HEK293 (cell line): ENCODE results near the gene C4orf51.

ENCODE experiments used
- CTCF ChIA-PET: fragments of 350-600 bp; formaldehyde crosslinking; extraction: SDS; loops from one replicate; lab custom pipeline; 2021; ENCODE audit warnings: antibody characterized with exemption; lab: Yijun Ruan, JAX
- POLR2A ChIA-PET: fragments of 300-600 bp; formaldehyde crosslinking; extraction: SDS; loops from one replicate; lab custom pipeline; 2020; ENCODE audit warnings: antibody characterized with exemption, inconsistent platforms; lab: Yijun Ruan, JAX
- H3K27ac ChIP-seq: fragments of 200-500 bp; sonication (Bioruptor generic); 2 replicates; pipeline ENCODE4 v1.5.1; 2014; ENCODE audit warnings: low read depth, low read length, control low read depth, inconsistent platforms; ENCODE audit errors: extremely low read depth
- H3K36me3 ChIP-seq, 2 experiments: fragments of 200-500 bp in 1 of 2; sonication (Bioruptor generic) in 1 of 2; 1 replicate in 1 of 2; 2 replicates in 1 of 2; pipeline ENCODE4 v1.5.1; 2014 to 2017; ENCODE audit warnings: inconsistent platforms in 2 of 2, low read length in 2 of 2; ENCODE audit not compliant: control insufficient read depth in 2 of 2, insufficient read depth in 1 of 2
- H3K4me1 ChIP-seq: fragments of 200-500 bp; sonication (Bioruptor generic); 2 replicates; pipeline ENCODE4 v1.5.1; 2014; ENCODE audit warnings: mild to moderate bottlenecking, low read length, inconsistent platforms; ENCODE audit not compliant: control insufficient read depth, insufficient read depth
- H3K4me3 ChIP-seq: 2 replicates; pipeline ENCODE4 v1.5.1; 2011; ENCODE audit warnings: low read depth, mild to moderate bottlenecking, control low read depth, low read length, moderate library complexity
- H3K9me3 ChIP-seq: fragments of 200-500 bp; sonication (Bioruptor generic); 2 replicates; pipeline ENCODE4 v1.5.1; 2014; ENCODE audit warnings: low read depth, low read length, inconsistent platforms; ENCODE audit not compliant: control insufficient read depth, insufficient read depth
- GLIS1 ChIP-seq: fragments of 450-650 bp; formaldehyde crosslinking; IDR thresholded peaks from 2 replicates; pipeline ENCODE4 v1.5.1; 2016; ENCODE audit warnings: missing biosample characterization, missing genetic modification characterization
- IKZF3 ChIP-seq: fragments of 450-650 bp; IDR thresholded peaks from 2 replicates; pipeline ENCODE4 v1.5.0; 2018; ENCODE audit warnings: missing biosample characterization, mild to moderate bottlenecking, missing genetic modification characterization, moderate library complexity
- MEIS1 ChIP-seq: sonication (generic); formaldehyde crosslinking; IDR thresholded peaks from 2 replicates; pipeline ENCODE4 v1.8.1; 2022; ENCODE audit warnings: missing genetic modification reagents, mild to moderate bottlenecking, borderline replicate concordance
- RBAK ChIP-seq: fragments of 450-650 bp; formaldehyde crosslinking; IDR thresholded peaks from 2 replicates; pipeline ENCODE4 v1.5.1; 2016; ENCODE audit warnings: missing biosample characterization, missing genetic modification characterization
- SALL2 ChIP-seq: fragments of 450-650 bp; formaldehyde crosslinking; IDR thresholded peaks from 2 replicates; pipeline ENCODE4 v1.5.0; 2017; ENCODE audit warnings: missing biosample characterization, mild to moderate bottlenecking, missing genetic modification characterization, borderline replicate concordance
- SCRT2 ChIP-seq: fragments of 450-650 bp; formaldehyde crosslinking; IDR thresholded peaks from 2 replicates; pipeline ENCODE4 v1.5.1; 2016; ENCODE audit warnings: missing biosample characterization, missing genetic modification characterization
- SETDB1 ChIP-seq: IDR thresholded peaks from one replicate; pipeline ENCODE4 v1.6.1; 2017; ENCODE audit warnings: mild to moderate bottlenecking, low read length, moderate library complexity, mixed read lengths; ENCODE audit not compliant: insufficient read length
- SP7 ChIP-seq: fragments of 450-650 bp; formaldehyde crosslinking; IDR thresholded peaks from 2 replicates; pipeline ENCODE4 v1.5.1; 2016; ENCODE audit warnings: missing biosample characterization, missing genetic modification characterization
- ZIC2 ChIP-seq: fragments of 450-650 bp; formaldehyde crosslinking; IDR thresholded peaks from 2 replicates; pipeline ENCODE4 v1.5.1; 2016; ENCODE audit warnings: missing biosample characterization, missing genetic modification characterization
- ZNF121 ChIP-seq: fragments of 450-650 bp; formaldehyde crosslinking; IDR thresholded peaks from 2 replicates; pipeline ENCODE4 v1.5.1; 2016; ENCODE audit warnings: missing biosample characterization, missing genetic modification characterization
- ZNF23 ChIP-seq: fragments of 450-650 bp; formaldehyde crosslinking; IDR thresholded peaks from 2 replicates; pipeline ENCODE4 v1.5.1; 2016; ENCODE audit warnings: missing biosample characterization, missing genetic modification characterization, borderline replicate concordance
- ZNF274 ChIP-seq, 2 experiments: fragments of 200-500 bp in 1 of 2; fragments of 450-650 bp in 1 of 2; sonication (Bioruptor generic) in 1 of 2; formaldehyde crosslinking in 1 of 2; IDR thresholded peaks; 2 replicates each; pipeline versions ENCODE4 v1.5.1 to v1.6.1; 2014 to 2016; ENCODE audit warnings: borderline replicate concordance in 1 of 2, inconsistent platforms in 1 of 2, low read length in 1 of 2, missing biosample characterization in 1 of 2, missing genetic modification characterization in 1 of 2
- ZNF366 ChIP-seq: fragments of 450-650 bp; formaldehyde crosslinking; conservative IDR thresholded peaks from 2 replicates; pipeline ENCODE4 v1.5.1; 2016; ENCODE audit warnings: missing biosample characterization, missing genetic modification characterization
- ZNF394 ChIP-seq: fragments of 450-650 bp; formaldehyde crosslinking; IDR thresholded peaks from 2 replicates; pipeline ENCODE4 v1.5.1; 2016; ENCODE audit warnings: missing biosample characterization, missing genetic modification characterization, mild to moderate bottlenecking, moderate library complexity, borderline replicate concordance
- ZNF423 ChIP-seq: fragments of 450-650 bp; formaldehyde crosslinking; IDR thresholded peaks from 2 replicates; pipeline ENCODE4 v1.5.1; 2016; ENCODE audit warnings: missing biosample characterization, missing genetic modification characterization
- ZNF530 ChIP-seq: fragments of 450-650 bp; formaldehyde crosslinking; IDR thresholded peaks from 2 replicates; pipeline ENCODE4 v1.5.1; 2016; ENCODE audit warnings: low read depth, missing biosample characterization, missing genetic modification characterization
- ZNF555 ChIP-seq: fragments of 450-650 bp; formaldehyde crosslinking; conservative IDR thresholded peaks from 2 replicates; pipeline ENCODE4 v1.5.1; 2017; ENCODE audit warnings: missing biosample characterization, mild to moderate bottlenecking, missing genetic modification characterization, inconsistent platforms
- ZNF585B ChIP-seq: fragments of 450-650 bp; formaldehyde crosslinking; IDR thresholded peaks from 2 replicates; pipeline ENCODE4 v1.5.1; 2016; ENCODE audit warnings: missing biosample characterization, missing genetic modification characterization
- ZNF654 ChIP-seq: fragments of 450-650 bp; formaldehyde crosslinking; IDR thresholded peaks from 2 replicates; pipeline ENCODE4 v1.5.1; 2016; ENCODE audit warnings: low read depth, missing biosample characterization, missing genetic modification characterization
- ZNF677 ChIP-seq: fragments of 450-650 bp; IDR thresholded peaks from 2 replicates; pipeline ENCODE4 v1.5.0; 2018; ENCODE audit warnings: missing biosample characterization, mild to moderate bottlenecking, missing genetic modification characterization, moderate library complexity
- ZSCAN16 ChIP-seq: fragments of 450-650 bp; formaldehyde crosslinking; IDR thresholded peaks from 2 replicates; pipeline ENCODE4 v1.5.1; 2016; ENCODE audit warnings: missing biosample characterization, missing genetic modification characterization
- TF ChIP-seq, protein P1 (sequence below): fragments of 450-650 bp; formaldehyde crosslinking; IDR thresholded peaks from 2 replicates; pipeline ENCODE4 v1.5.1; 2016; ENCODE audit warnings: missing biosample characterization, missing genetic modification characterization, borderline replicate concordance
- TF ChIP-seq, protein P2 (sequence below): fragments of 450-650 bp; formaldehyde crosslinking; IDR thresholded peaks from 2 replicates; pipeline ENCODE4 v1.5.1; 2016; ENCODE audit warnings: missing biosample characterization, missing genetic modification characterization
- TF ChIP-seq, protein P3 (sequence below): fragments of 450-650 bp; formaldehyde crosslinking; IDR thresholded peaks from 2 replicates; pipeline ENCODE4 v1.5.1; 2016; ENCODE audit warnings: missing biosample characterization, missing genetic modification characterization

Gene C4orf51

DNA sequence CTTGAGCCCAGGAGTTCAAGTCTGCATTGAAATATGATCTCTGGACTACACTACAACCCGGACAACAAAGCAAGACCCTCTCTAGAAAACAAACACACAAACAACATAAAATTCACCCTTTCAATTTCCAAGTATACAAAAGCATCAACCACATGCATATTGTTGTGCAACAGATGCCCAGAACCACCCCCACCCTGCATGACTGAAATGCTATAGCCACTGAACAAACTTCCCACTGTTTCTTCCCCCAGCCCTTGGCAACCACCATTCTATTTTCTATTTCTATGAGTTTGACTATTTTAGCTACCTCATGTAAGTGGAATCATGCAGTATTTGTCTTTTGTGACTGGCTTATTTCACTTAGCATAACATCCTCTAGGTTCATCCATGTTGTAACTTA lies 14.2 kb upstream of the C4orf51 start (continued):
- TF ChIP-seq, protein P1, sequence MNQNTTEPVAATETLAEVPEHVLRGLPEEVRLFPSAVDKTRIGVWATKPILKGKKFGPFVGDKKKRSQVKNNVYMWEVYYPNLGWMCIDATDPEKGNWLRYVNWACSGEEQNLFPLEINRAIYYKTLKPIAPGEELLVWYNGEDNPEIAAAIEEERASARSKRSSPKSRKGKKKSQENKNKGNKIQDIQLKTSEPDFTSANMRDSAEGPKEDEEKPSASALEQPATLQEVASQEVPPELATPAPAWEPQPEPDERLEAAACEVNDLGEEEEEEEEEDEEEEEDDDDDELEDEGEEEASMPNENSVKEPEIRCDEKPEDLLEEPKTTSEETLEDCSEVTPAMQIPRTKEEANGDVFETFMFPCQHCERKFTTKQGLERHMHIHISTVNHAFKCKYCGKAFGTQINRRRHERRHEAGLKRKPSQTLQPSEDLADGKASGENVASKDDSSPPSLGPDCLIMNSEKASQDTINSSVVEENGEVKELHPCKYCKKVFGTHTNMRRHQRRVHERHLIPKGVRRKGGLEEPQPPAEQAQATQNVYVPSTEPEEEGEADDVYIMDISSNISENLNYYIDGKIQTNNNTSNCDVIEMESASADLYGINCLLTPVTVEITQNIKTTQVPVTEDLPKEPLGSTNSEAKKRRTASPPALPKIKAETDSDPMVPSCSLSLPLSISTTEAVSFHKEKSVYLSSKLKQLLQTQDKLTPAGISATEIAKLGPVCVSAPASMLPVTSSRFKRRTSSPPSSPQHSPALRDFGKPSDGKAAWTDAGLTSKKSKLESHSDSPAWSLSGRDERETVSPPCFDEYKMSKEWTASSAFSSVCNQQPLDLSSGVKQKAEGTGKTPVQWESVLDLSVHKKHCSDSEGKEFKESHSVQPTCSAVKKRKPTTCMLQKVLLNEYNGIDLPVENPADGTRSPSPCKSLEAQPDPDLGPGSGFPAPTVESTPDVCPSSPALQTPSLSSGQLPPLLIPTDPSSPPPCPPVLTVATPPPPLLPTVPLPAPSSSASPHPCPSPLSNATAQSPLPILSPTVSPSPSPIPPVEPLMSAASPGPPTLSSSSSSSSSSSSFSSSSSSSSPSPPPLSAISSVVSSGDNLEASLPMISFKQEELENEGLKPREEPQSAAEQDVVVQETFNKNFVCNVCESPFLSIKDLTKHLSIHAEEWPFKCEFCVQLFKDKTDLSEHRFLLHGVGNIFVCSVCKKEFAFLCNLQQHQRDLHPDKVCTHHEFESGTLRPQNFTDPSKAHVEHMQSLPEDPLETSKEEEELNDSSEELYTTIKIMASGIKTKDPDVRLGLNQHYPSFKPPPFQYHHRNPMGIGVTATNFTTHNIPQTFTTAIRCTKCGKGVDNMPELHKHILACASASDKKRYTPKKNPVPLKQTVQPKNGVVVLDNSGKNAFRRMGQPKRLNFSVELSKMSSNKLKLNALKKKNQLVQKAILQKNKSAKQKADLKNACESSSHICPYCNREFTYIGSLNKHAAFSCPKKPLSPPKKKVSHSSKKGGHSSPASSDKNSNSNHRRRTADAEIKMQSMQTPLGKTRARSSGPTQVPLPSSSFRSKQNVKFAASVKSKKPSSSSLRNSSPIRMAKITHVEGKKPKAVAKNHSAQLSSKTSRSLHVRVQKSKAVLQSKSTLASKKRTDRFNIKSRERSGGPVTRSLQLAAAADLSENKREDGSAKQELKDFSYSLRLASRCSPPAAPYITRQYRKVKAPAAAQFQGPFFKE (tag by site-specific recombination), result no peak
- no peak for TF ChIP-seq ZIC2 (tag by site-specific recombination)
- TF ChIP-seq ZNF274 (IDR thresholded peaks at IDR 0.05; ENCODE audit: low read length), result no peak
- no peak for TF ChIP-seq ZNF274 (tag by site-specific recombination; IDR thresholded peaks at IDR 0.05; ENCODE audit: borderline replicate concordance)
- TF ChIP-seq, protein P2, sequence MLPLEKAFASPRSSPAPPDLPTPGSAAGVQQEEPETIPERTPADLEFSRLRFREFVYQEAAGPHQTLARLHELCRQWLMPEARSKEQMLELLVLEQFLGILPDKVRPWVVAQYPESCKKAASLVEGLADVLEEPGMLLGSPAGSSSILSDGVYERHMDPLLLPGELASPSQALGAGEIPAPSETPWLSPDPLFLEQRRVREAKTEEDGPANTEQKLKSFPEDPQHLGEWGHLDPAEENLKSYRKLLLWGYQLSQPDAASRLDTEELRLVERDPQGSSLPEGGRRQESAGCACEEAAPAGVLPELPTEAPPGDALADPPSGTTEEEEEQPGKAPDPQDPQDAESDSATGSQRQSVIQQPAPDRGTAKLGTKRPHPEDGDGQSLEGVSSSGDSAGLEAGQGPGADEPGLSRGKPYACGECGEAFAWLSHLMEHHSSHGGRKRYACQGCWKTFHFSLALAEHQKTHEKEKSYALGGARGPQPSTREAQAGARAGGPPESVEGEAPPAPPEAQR (tag by site-specific recombination), result no peak
- TF ChIP-seq RBAK (tag by site-specific recombination), result no peak
- TF ChIP-seq SETDB1, result no peak
- no peak for TF ChIP-seq ZNF654 (tag by site-specific recombination)

DNA sequence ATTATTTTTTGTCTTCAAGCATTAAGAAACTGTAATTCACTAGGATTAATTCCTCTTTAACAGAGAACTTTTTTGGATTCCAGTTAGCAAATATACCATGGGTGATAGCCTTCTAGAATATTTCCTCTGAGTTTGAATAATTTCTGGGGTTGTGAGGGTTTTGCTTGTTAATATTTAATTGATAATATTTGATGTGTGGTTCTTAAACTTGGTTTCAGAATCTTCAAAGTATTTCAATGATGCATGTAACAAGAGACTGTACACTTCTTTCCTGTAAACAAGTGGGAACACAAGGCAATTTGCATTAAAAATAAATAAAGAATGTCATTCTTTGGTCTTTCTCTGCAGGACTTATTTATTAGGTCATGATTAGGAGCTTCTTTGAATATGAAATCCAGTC lies 9.5 kb upstream of the C4orf51 start:
- no peak overlapping the region for H3K27ac ChIP-seq
- H3K4me3 ChIP-seq, result no peak overlapping the region
- H3K36me3 ChIP-seq, result no peaks in the 10 kb centered on the region
- H3K4me1 ChIP-seq, result no peaks in the 10 kb centered on the region
- TF ChIP-seq ZNF423 (no peak), ZNF585B (tag by site-specific recombination) (no peak), ZNF23 (tag by site-specific recombination) (no peak)
- H3K9me3 ChIP-seq, result no peaks in the 10 kb centered on the region
- ChIA-PET POLR2A (no interaction called here), CTCF (interaction anchor here (0.7 kb wide), 1 partner anchor 1304 kb away, joined by 3 read pairs; no protein-coding TSS in a partner anchor)

DNA sequence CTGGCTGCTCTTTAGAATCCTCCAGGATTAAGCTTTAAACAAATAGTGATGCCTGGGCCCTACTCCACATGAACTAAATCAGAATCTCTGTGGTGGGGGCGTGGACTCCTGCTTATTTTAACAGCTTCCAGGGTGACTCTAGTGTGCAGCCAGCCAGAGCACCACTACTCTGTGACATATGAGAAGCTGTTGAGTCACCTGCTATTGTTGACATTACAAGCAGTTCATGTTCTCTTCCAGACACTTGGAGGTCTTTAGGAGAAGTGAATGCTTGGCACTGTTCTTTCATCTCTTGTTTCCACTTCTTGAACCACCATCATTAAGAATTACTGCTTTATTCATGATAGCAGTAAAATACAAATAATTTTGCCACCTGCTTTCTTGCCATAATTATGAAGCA lies 426 bp upstream of the C4orf51 start:
- CTCF ChIA-PET, result no interaction called here
- no peak overlapping the region for H3K27ac ChIP-seq
- POLR2A ChIA-PET, result no interaction called here

More for the DNA sequence above, 426 bp upstream of the C4orf51 start:
- H3K9me3 ChIP-seq, result no peaks in the 10 kb centered on the region
- H3K4me3 ChIP-seq, result no peak overlapping the region
- 0 out of 2 replicates have a peak, but pooled peaks cover 6% of the 10 kb centered on the region for H3K4me1 ChIP-seq
- no peaks in the 10 kb centered on the region for H3K36me3 ChIP-seq
- TF ChIP-seq SCRT2 (tag by site-specific recombination) (peak; percentile 34; the same call in 1 of the 2 replicates), IKZF3 (tag by site-specific recombination) (0 out of 2 replicates have a peak, but pooled peaks have one; percentile 47), ZNF530 (tag by site-specific recombination) (no peak), ZNF677 (no peak), ZNF394 (tag by site-specific recombination) (0 out of 2 replicates have a peak, but pooled peaks have one; percentile 22), SALL2 (no peak), ZNF366 (peak; percentile 81), MEIS1 (CRISPR knock-in tag) (no peak), GLIS1 (tag by site-specific recombination) (peak; percentile 65), SP7 (tag by site-specific recombination) (peak; percentile 40; the same call in 1 of the 2 replicates), ZSCAN16 (tag by site-specific recombination) (no peak), ZNF555 (tag by site-specific recombination) (no peak), ZNF121 (tag by site-specific recombination) (no peak)
- TF ChIP-seq, protein P3, sequence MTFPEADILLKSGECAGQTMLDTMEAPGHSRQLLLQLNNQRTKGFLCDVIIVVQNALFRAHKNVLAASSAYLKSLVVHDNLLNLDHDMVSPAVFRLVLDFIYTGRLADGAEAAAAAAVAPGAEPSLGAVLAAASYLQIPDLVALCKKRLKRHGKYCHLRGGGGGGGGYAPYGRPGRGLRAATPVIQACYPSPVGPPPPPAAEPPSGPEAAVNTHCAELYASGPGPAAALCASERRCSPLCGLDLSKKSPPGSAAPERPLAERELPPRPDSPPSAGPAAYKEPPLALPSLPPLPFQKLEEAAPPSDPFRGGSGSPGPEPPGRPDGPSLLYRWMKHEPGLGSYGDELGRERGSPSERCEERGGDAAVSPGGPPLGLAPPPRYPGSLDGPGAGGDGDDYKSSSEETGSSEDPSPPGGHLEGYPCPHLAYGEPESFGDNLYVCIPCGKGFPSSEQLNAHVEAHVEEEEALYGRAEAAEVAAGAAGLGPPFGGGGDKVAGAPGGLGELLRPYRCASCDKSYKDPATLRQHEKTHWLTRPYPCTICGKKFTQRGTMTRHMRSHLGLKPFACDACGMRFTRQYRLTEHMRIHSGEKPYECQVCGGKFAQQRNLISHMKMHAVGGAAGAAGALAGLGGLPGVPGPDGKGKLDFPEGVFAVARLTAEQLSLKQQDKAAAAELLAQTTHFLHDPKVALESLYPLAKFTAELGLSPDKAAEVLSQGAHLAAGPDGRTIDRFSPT (tag by site-specific recombination), result peak; percentile 43; the same call in 1 of the 2 replicates
